Stomach (tissue), 19 donors: ENCODE results near the gene GREM1. TPM values are rescaled to one million over a fixed set of nuclear protein-coding genes. Genes with fewer than 3 reads are reported as not detected.
A peak's percentile ranks its signal among the peaks of the same experiment; 100 is the strongest.

Experiments used
- DNase-seq, 2 donors: peaks; one replicate each; pipeline versions ENCODE4 v3.0.0 to v3.0.0-alpha.2; 2013 to 2019
- H3K27ac ChIP-seq, 5 donors: fragments of 200-600 bp in 4 of 5; sonication (generic) in 4 of 5; one replicate each; pipeline ENCODE4 v1.5.1; 2013 to 2019; ENCODE audit warnings: mild to moderate bottlenecking in 1 of 5, moderate library complexity in 1 of 5
- H3K27me3 ChIP-seq, 3 donors: fragments of 200-600 bp; sonication (generic); one replicate each; pipeline ENCODE4 v1.5.1; 2017 to 2019; ENCODE audit warnings: mixed run types in 1 of 3
- H3K36me3 ChIP-seq, 4 donors: fragments of 200-600 bp; sonication (generic); 1 replicate in 3 of 4; 2 replicates in 1 of 4; pipeline ENCODE4 v1.5.1; 2016 to 2019
- H3K4me1 ChIP-seq, 4 donors: fragments of 200-600 bp; sonication (generic); one replicate each; pipeline ENCODE4 v1.5.1; 2016 to 2019
- H3K4me3 ChIP-seq, 4 donors: fragments of 200-600 bp; sonication (generic) in 3 of 4; one replicate each; pipeline ENCODE4 v1.5.1; 2016 to 2019; ENCODE audit warnings: mild to moderate bottlenecking in 1 of 4
- H3K9me3 ChIP-seq, 4 donors: fragments of 200-600 bp; sonication (generic); one replicate each; pipeline ENCODE4 v1.5.1; 2016 to 2019
- CTCF ChIP-seq, 7 experiments: fragments of 450-650 bp in 4 of 7; fragments of 200-600 bp in 3 of 7; sonication (generic) in 3 of 7; IDR thresholded peaks; one replicate each; pipeline ENCODE4 v1.5.1; 2016 to 2019; ENCODE audit warnings: antibody characterized with exemption in 7 of 7, control low read depth in 2 of 7, mild to moderate bottlenecking in 1 of 7
- EP300 ChIP-seq: sonication (generic); formaldehyde crosslinking; IDR thresholded peaks from one replicate; pipeline ENCODE4 v1.6.1; 2017; ENCODE audit warnings: antibody characterized with exemption
- POLR2A ChIP-seq, 4 donors: fragments of 450-650 bp; IDR thresholded peaks; one replicate each; pipeline ENCODE4 v1.6.1; 2016; ENCODE audit warnings: antibody characterized with exemption in 4 of 4, control low read depth in 2 of 4, mild to moderate bottlenecking in 1 of 4, moderate library complexity in 1 of 4
- POLR2AphosphoS5 ChIP-seq, 3 donors: sonication (generic); formaldehyde crosslinking; IDR thresholded peaks; one replicate each; pipeline ENCODE4 v1.6.1; 2016; ENCODE audit warnings: antibody characterized with exemption in 3 of 3
- WGBS, 5 donors: extraction: QIAGEN DNeasy Blood & Tissue Kit in 3 of 5; methylation state at CpG; one replicate each; pipeline versions ENCODE4 v1.1.5 to v1.1.7; 2013 to 2018; 5-methylcytosine and 5-hydroxymethylcytosine counted together
- intact Hi-C: fragments of 100-400 bp; cut with DNase I; formaldehyde crosslinking; loops from one replicate; pipeline ENCODE4 v1.15.1; 2023; ENCODE audit warnings: low total_unique reads
- long read RNA-seq, 10 donors: transcript quantifications; one replicate each; lab custom pipeline, GENCODE V29; 2026
- polyA plus RNA-seq, 3 donors: library from polyadenylated mRNA; stranded (reverse); fragments of 200-250 nt; gene quantifications; one replicate each; pipeline ENCODE4 v1.2.3, GENCODE V29; 2013
- total RNA-seq, 5 donors: library from RNA; depleted of rRNA; stranded (reverse); fragments of >200 nt; gene quantifications; one replicate each; pipeline versions ENCODE4 v1.1.0 to v1.2.3, GENCODE V29; 2014 to 2016
- donor health status: healthy with polysubstance abuse.
- donor health status: Bipolar disorder and iron deficiency.
- donor health status: healthy.

GREM1 gene
- 10 to 100 TPM in 3 of 5 donors, 1 to 10 TPM in 2; 5.3 to 50.0 (median 13.0) TPM for total RNA-seq
- polyA plus RNA-seq = 10 to 100 TPM in 2 of 3 donors, 1 to 10 TPM in 1; 4.0 to 22.2 (median 14.6) TPM
- long read RNA-seq, donor 1, full-length matches to known transcripts = 2 of 2 reads
- long read RNA-seq, donor 1, partial matches to known transcripts = 0 of 2 reads
- long read RNA-seq, donor 1, other reads (novel, unspliced or antisense) = 0 of 2 reads
- long read RNA-seq, donor 2, full-length matches to known transcripts = 10 of 10 reads
- long read RNA-seq, donor 2, partial matches to known transcripts = 0 of 10 reads
- long read RNA-seq, donor 2, other reads (novel, unspliced or antisense) = 0 of 10 reads
- long read RNA-seq, donor 3, full-length matches to known transcripts = 1 of 1 reads
- long read RNA-seq, donor 3, partial matches to known transcripts = 0 of 1 reads
- long read RNA-seq, donor 3, other reads (novel, unspliced or antisense) = 0 of 1 reads
- long read RNA-seq, donor 4, full-length matches to known transcripts = 2 of 2 reads
- long read RNA-seq, donor 4, partial matches to known transcripts = 0 of 2 reads
- long read RNA-seq, donor 4, other reads (novel, unspliced or antisense) = 0 of 2 reads
- long read RNA-seq, donor 5, full-length matches to known transcripts = 4 of 4 reads
- long read RNA-seq, donor 5, partial matches to known transcripts = 0 of 4 reads
- long read RNA-seq, donor 5, other reads (novel, unspliced or antisense) = 0 of 4 reads
- long read RNA-seq, donor 6, full-length matches to known transcripts = 2 of 2 reads
- long read RNA-seq, donor 6, partial matches to known transcripts = 0 of 2 reads
- long read RNA-seq, donor 6, other reads (novel, unspliced or antisense) = 0 of 2 reads
- long read RNA-seq, donor 7, full-length matches to known transcripts = 1 of 13 reads
- long read RNA-seq, donor 7, partial matches to known transcripts = 12 of 13 reads
- long read RNA-seq, donor 7, other reads (novel, unspliced or antisense) = 0 of 13 reads
- long read RNA-seq, donor 8 = 0 reads
- long read RNA-seq, donor 9 = 0 reads
- long read RNA-seq, donor 10 = 0 reads

- Histone ChIP-seq H3K9me3 (no peaks in the 10 kb centered on the region), H3K36me3 (no peaks in the 10 kb centered on the region), H3K4me1 (peaks cover 26 to 36% (median 28%) of the 10 kb centered on the region in 4 donors), H3K27me3 (peaks cover 21 to 88% (median 50%) of the 10 kb centered on the region in 3 donors), H3K4me3 (peak within 1 kb of the TSS; percentile 38 to 61 (median 51)), H3K27ac (peak within 1 kb of the TSS in 4 of 5 donors; percentile 70 to 82 (median 76))
- WGBS, 5 donors = 2 to 6% (median 3%) methylated on average over 28 to 99 of the region's 99 CpGs
- intact Hi-C loops = no loop called here
- DNase-seq = peak in 1 of 2 donors; percentile 68
- TF ChIP-seq EP300 (no peak), POLR2AphosphoS5 (IDR thresholded peaks at IDR 0.05) (peak in 1 of 3 donors; percentile 26)
Measured at GRCh38 chr15:32717426-32718226, at the start of gene GREM1. GREM1 (plus strand) TSS chr15:32718004; CDS start chr15:32730691, 12,687 bp downstream.

GRCh38 chr15:32668942-32669341 lies 48.9 kb upstream of the GREM1 start:
- H3K9me3 ChIP-seq = no peaks in the 10 kb centered on the region
- no peaks in the 10 kb centered on the region for H3K4me1 ChIP-seq
- no peak for TF ChIP-seq CTCF (IDR thresholded peaks at IDR 0.05)
- no peak for TF ChIP-seq POLR2A (IDR thresholded peaks at IDR 0.05)
- TF ChIP-seq EP300 = no peak
- TF ChIP-seq POLR2AphosphoS5 (IDR thresholded peaks at IDR 0.05) = no peak
- no peak overlapping the region for H3K4me3 ChIP-seq
- WGBS, 5 donors = 82 to 92% (median 88%) methylated on average over 2 of the region's 2 CpGs
- H3K27ac ChIP-seq = no peak overlapping the region
- intact Hi-C loops = loop anchor here (5.0 to 10.0 kb wide), 2 partner anchors 288 to 326 kb away; no protein-coding TSS in a partner anchor
- H3K27me3 ChIP-seq = no peaks in the 10 kb centered on the region
- no peaks in the 10 kb centered on the region for H3K36me3 ChIP-seq
- no peak for DNase-seq

- intact Hi-C loops = loop anchor here (5.0 to 10.0 kb wide), 2 partner anchors 287 to 325 kb away; no protein-coding TSS in a partner anchor
- peak overlapping the region in 3 of 5 donors; percentile 51 to 65 (median 55) for H3K27ac ChIP-seq
- no peaks in the 10 kb centered on the region for H3K36me3 ChIP-seq
- no peaks in the 10 kb centered on the region for H3K27me3 ChIP-seq
- H3K9me3 ChIP-seq = no peaks in the 10 kb centered on the region
- 37 to 60% (median 49%) methylated on average over 5 of the region's 5 CpGs for WGBS, 5 donors
- no peaks in the 10 kb centered on the region for H3K4me1 ChIP-seq
- peak in 1 of 2 donors; percentile 53 for DNase-seq
- TF ChIP-seq EP300 = no peak
- TF ChIP-seq CTCF (IDR thresholded peaks at IDR 0.05) = no peak
- no peak for TF ChIP-seq POLR2A (IDR thresholded peaks at IDR 0.05)
- TF ChIP-seq POLR2AphosphoS5 (IDR thresholded peaks at IDR 0.05) = no peak
- no peak overlapping the region for H3K4me3 ChIP-seq
Measured at GRCh38 chr15:32669896-32670611, 47.8 kb upstream of the GREM1 start.

- Histone ChIP-seq H3K27me3 (no peaks in the 10 kb centered on the region), H3K36me3 (no peaks in the 10 kb centered on the region), H3K9me3 (no peaks in the 10 kb centered on the region), H3K27ac (peak overlapping the region in 3 of 5 donors; percentile 51 to 65 (median 55)), H3K4me3 (no peak overlapping the region), H3K4me1 (peaks cover 0 to 4% (median 0%) of the 10 kb centered on the region in 4 donors)
- WGBS, 5 donors = 68 to 86% (median 82%) methylated on average over 3 of the region's 3 CpGs
- TF ChIP-seq EP300 = no peak
- peak in 1 of 3 donors; percentile 3 for TF ChIP-seq POLR2AphosphoS5 (IDR thresholded peaks at IDR 0.05)
- no peak for TF ChIP-seq CTCF (IDR thresholded peaks at IDR 0.05)
- no peak for DNase-seq
- intact Hi-C loops = no loop called here
Measured at GRCh38 chr15:32670623-32671022, 47.2 kb upstream of the GREM1 start.
